HUDEP-2 (cell line): ENCODE measurements around the gene UGT2B11.
"Not testable (repeated sequence)": the region's sequence is repeated elsewhere in the genome, so short reads cannot be mapped to it uniquely, and the experiment has no call there.

ENCODE experiments used
- DNase-seq, 76 experiments: peaks; one replicate each; lab custom pipeline; 2025; ENCODE audit not compliant: unreplicated experiment in 76 of 76; lab: John Stamatoyannopoulos, UW

The UGT2B11 gene

DNA sequence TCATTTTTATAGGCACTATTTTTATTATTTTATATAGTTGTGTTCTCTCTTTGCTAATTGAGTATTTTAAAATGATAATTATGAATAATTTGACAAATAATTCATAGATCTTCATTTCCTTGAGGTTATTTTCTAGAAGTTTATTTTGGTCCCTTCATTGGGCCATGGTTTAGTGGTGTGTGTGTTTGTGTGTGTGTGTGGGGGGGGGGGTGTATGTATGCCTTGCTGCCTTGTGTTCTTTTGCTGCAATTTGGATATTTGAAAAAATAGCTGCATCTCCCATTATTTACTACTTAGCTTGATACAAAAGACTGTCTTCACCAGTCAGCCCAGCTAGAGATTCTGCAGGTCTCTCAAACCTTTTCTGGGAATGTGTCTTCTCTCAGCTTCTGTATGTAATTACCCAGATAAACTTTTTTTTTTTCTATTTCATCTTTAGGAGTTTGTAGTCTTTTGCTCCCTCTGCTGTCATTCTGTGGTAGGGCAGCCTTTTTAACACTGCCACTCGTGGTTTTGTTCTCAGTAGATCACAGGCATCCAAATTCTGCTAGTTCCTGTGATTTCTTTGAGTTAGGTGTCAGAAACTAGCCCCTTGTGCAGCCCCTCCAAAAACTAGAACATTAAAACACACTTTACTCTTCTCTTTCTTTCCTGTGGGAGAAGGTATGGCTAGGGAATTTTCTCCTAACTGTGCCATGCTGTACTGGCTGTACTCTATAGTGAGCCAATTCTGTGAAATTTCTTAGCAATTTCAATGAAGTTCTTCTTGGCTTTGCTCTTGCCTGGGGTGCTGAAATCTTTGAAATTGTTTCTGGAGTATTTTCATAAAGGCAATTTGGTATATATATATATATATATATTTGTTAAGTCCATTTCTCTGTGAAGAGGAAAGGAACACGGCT, 44.1 kb downstream of the UGT2B11 start:
- peak in 63 of 76 experiments; percentile 0 to 72 (median 33) for DNase-seq

DNA sequence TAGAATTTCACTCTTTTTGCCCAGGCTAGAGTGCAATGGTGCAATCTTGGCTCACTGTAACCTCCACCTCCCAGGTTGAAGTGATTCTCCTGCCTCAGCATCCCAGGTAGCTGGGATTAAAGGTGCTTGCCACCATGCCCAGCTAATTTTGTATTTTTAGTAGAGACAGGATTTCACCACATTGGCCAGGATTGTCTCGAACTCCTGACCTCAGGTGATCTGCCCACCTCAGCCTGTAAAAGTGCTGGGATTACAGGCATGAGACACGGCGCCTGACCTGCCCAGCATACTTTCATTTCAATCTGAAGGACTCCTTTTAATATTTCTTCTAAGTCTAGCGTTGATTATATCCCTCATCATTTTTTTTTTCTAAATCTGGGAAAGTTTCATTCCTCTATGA, 45.4 kb downstream of the UGT2B11 start:
- not testable (repeated sequence) for DNase-seq

DNA sequence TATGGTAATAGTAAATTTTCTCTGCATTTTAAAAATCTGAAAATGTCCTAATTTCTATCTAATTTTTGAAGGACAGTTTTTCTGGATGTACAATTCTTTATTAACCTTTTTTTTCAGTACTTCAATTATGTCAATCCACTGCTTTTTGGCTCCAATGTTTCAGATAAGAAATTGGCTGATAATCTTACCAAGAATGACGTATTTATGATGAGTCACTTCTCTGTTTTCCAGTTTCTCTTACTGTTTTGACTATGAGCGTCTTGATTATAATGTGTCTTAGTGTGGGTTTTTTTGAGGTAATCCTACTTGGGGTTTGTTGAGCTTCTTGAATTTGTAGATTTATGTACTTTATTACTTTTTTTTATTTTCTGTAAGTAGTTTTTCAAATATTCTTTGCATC, 47.2 kb downstream of the UGT2B11 start:
- peak in 2 of 76 experiments; percentile 6 to 27 for DNase-seq

DNA sequence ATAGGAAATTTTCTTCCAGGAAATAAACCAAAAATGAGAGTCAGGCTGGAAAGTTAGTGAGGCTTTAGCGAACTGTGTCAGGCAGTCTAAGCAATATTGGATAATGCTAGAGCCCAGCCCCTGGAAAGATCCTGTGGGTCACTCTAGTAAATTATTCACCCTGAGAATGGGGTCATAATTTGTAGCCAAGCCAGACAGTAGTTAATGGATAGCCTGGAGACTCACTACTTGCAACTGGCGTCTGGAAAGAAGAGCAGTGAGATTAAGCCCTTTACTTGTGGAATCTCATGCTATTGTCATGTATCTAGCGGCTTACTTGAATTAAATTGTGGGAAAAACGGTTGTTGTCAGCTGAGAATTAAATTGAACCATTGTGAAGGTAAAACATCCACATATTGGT, 48.2 kb downstream of the UGT2B11 start:
- not testable (repeated sequence) for DNase-seq

DNA sequence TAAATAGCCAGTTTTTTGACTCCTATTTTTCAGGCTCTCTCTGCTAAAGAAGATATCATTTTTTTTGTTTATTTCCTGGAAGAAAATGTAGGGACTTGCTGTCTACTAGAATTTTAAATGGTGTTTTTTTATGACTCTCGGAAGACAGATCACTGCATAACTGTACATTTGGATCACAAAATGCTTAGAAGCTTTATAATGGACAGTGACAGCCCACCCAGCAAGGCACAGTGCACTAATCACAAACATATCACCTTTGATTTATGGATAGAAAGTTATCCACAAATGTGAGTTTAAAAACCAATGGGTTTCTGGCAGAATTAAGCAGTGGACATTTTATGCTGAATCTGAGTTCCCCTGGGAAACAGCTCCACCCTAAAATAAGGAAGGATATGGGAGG, 48.8 kb downstream of the UGT2B11 start:
- not testable (repeated sequence) for DNase-seq

DNA sequence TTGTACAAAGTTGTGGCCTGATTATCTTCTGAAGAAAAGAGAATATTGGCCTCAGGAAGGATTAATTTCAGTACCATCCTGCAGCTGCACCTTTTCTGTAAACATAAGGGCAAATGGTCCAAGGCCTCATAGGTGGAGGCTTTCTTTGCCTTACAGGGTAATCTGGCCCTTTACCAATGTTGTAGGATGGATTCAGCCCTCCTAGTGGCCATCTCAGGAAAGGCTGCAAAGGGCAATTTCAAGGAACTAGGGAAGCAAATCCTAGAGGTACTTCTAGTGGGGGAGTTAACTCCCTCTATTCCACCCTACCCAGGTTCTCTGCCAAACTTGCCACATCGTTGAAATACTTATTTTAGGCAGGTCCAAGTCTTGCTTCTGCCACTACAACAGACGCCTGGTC, 57.6 kb downstream of the UGT2B11 start:
- DNase-seq = peak in 2 of 76 experiments; percentile 5 to 7

DNA sequence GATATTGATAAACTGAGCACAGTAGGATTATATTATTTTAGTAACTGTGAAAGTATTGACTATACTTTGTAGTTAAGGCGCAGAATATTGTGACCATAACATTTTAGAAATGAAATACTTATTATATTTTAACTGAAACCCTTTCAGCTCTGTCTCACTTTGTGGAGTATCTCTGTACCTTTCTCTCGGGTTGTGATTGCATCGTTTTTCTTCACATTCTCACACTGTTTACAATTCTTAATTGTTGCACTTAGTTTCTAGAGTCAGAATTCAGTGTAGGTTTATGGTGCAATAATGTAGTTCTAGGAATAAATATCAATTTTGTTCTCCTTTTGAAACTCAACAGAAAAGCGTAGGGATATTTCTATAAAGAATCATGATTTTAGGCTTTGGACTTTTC, 60.5 kb downstream of the UGT2B11 start:
- DNase-seq = no peak
